Heart left ventricle (tissue), 16 donors: ENCODE data around the gene KLHL10. TPM values are rescaled to one million over a fixed set of nuclear protein-coding genes. Genes with fewer than 3 reads are reported as not detected.

ENCODE experiments used
- ATAC-seq, 4 donors: fragments of 200-7000 bp; cut with Tn5 transposase; one replicate each; pipeline ENCODE4 v1.9.1; 2020 to 2022; ENCODE audit warnings: moderate library complexity in 4 of 4, mild to moderate bottlenecking in 3 of 4, moderate number of reproducible peaks in 1 of 4
- DNase-seq, 5 donors: peaks; one replicate each; pipeline ENCODE4 v3.0.0-alpha.2; 2020
- H3K27ac ChIP-seq, 12 donors: fragments of 200-600 bp; sonication (generic) in 4 of 12; one replicate each; pipeline versions ENCODE4 v1.5.0 to v1.8.0; 2016 to 2022; ENCODE audit warnings: mild to moderate bottlenecking in 2 of 12
- H3K27me3 ChIP-seq, 9 donors: fragments of 200-600 bp; sonication (generic) in 2 of 9; one replicate each; pipeline versions ENCODE4 v1.5.1 to v1.8.0; 2016 to 2022; ENCODE audit warnings: mild to moderate bottlenecking in 3 of 9
- H3K36me3 ChIP-seq, 9 donors: fragments of 200-600 bp; sonication (generic) in 2 of 9; one replicate each; pipeline versions ENCODE4 v1.5.0 to v1.8.0; 2018 to 2022; ENCODE audit warnings: mild to moderate bottlenecking in 2 of 9
- H3K4me1 ChIP-seq, 12 donors: fragments of 200-600 bp; sonication (generic) in 4 of 12; one replicate each; pipeline versions ENCODE4 v1.5.0 to v1.8.0; 2016 to 2022; ENCODE audit warnings: mild to moderate bottlenecking in 3 of 12
- H3K4me3 ChIP-seq, 12 donors: fragments of 200-600 bp; sonication (generic) in 4 of 12; one replicate each; pipeline versions ENCODE4 v1.5.0 to v1.8.0; 2017 to 2022; ENCODE audit warnings: mild to moderate bottlenecking in 9 of 12, moderate library complexity in 4 of 12
- H3K9me3 ChIP-seq, 12 donors: fragments of 200-600 bp; sonication (generic) in 4 of 12; one replicate each; pipeline versions ENCODE4 v1.5.0 to v1.8.0; 2016 to 2022; ENCODE audit warnings: mild to moderate bottlenecking in 1 of 12
- POLR2A ChIP-seq, 2 donors: fragments of 450-650 bp; IDR thresholded peaks; one replicate each; pipeline ENCODE4 v1.6.1; 2017; ENCODE audit warnings: antibody characterized with exemption in 2 of 2, mild to moderate bottlenecking in 2 of 2, moderate library complexity in 2 of 2
- WGBS, 4 donors: extraction: QIAGEN DNeasy Blood & Tissue Kit in 2 of 4; methylation state at CpG; one replicate each; pipeline versions ENCODE4 v1.1.5 to v1.1.7; 2013 to 2018; 5-methylcytosine and 5-hydroxymethylcytosine counted together
- intact Hi-C, 10 donors: fragments of 100-400 bp; cut with DNase I; formaldehyde crosslinking; loops; one replicate each; pipeline versions ENCODE4 v1.11.1 to v1.14.2; 2022
- polyA plus RNA-seq, 2 donors: library from polyadenylated mRNA; stranded (reverse); fragments of 200-250 nt; gene quantifications; one replicate each; pipeline ENCODE4 v1.2.3, GENCODE V29; 2013
- total RNA-seq, 9 donors: library from RNA; depleted of rRNA in 2 of 9; stranded (reverse); fragments of >200 nt in 2 of 9; fragmentation: NEBNext Ultra II Directional in 3 of 9; extraction: Animal tissue kit (Norgen Biotek cat#: 25700) in 3 of 9; gene quantifications; one replicate each; pipeline versions ENCODE4 v1.1.0 to v1.2.4, GENCODE V29; 2016 to 2023
- TF ChIP-seq, protein P1 (sequence below), 12 donors: fragments of 200-600 bp; sonication (generic) in 4 of 12; IDR thresholded peaks; one replicate each; pipeline versions ENCODE4 v1.5.0 to v1.8.0; 2018 to 2022; ENCODE audit warnings: antibody characterized with exemption in 12 of 12, mild to moderate bottlenecking in 5 of 12
- donor health status: ischemic (EF 13 %, LVEDD 7.1; RV severe dilation, severe dysfunction).
- donor health status: healthy with polysubstance abuse.
- donor health status: DM: no; HTN: yes; CAD: no.
- donor health status: DM: no; HTN: no; CAD: no.
- donor health status: ischemic (EF 25% LVEDD 6.9; RV normal size, moderate dysfunction).
- donor health status: ischemic (EF 25% LVEDD 5.7; RV mildly dilated, moderate dysfunction).
- donor health status: healthy.
- donor health status: DM: yes; HTN: yes; CAD: no.
- donor health status: ischemic (EF 35%, LVEDD 5.7; RV mildly dilated, moderate dysfunction).
- donor health status: nonischemic (EF 11% LVEDD 7.7; RV severe dilation, severe dysfunction).
- donor health status: DM: yes; HTN: yes; CAD: no.
- donor health status: PGD.
- donor health status: ischemic (EF 29% LVEDD 5.4; RV normal size, mild dysfunction).
- donor health status: nonischemic (EF 23%, LVEDD 6.1; RV moderate dilation, normal function).

The KLHL10 gene
- total and polyA plus RNA-seq, 11 donors, result 0.08 to 0.10 TPM; not detected in 9

DNA sequence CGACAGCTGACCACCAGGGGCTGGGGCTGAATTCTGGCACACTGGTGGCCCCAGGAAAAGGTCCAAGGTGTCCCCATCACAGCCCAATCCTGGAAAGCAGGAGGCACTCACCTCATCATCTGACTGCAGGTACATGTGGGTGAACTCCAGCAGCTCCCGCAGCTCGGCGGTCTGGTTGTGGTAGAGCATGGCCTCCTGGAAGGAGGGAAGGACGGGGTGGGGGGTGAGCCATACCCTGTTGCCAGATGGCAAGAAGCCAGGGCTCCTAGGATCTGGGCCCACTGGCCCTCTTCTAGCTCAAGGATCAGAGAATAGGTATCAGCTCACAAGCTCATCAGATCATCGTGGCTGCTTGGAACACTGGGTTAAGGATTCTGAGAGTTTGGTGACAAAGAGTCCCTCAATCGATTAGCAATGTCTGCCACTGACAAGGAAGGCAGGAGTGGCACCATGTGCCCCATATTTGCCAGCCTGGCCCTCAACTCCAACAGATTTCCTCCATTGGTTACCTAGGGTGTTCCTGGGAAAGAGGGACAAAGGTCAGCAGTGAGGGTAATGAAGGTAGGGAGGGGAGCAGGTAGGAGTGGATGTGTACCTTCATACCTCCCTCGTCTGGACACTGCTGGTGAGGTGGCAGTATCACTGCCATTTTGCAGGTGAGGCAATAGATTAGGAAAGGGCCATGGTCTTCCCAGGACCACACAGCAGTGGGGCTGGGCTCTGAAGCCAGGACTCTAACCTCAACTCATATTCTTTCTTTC is 30.8 kb upstream of the KLHL10 start:
- Histone ChIP-seq H3K27ac (no peak overlapping the region), H3K36me3 (peaks cover 0 to 7% (median 0%) of the 10 kb centered on the region in 9 donors), H3K4me3 (no peak overlapping the region), H3K9me3 (no peaks in the 10 kb centered on the region), H3K4me1 (peaks cover 0 to 22% (median 13%) of the 10 kb centered on the region in 12 donors), H3K27me3 (peaks cover 0 to 3% (median 0%) of the 10 kb centered on the region in 9 donors)
- ATAC-seq (no peak), DNase-seq (no peak)
- TF ChIP-seq, protein P1, sequence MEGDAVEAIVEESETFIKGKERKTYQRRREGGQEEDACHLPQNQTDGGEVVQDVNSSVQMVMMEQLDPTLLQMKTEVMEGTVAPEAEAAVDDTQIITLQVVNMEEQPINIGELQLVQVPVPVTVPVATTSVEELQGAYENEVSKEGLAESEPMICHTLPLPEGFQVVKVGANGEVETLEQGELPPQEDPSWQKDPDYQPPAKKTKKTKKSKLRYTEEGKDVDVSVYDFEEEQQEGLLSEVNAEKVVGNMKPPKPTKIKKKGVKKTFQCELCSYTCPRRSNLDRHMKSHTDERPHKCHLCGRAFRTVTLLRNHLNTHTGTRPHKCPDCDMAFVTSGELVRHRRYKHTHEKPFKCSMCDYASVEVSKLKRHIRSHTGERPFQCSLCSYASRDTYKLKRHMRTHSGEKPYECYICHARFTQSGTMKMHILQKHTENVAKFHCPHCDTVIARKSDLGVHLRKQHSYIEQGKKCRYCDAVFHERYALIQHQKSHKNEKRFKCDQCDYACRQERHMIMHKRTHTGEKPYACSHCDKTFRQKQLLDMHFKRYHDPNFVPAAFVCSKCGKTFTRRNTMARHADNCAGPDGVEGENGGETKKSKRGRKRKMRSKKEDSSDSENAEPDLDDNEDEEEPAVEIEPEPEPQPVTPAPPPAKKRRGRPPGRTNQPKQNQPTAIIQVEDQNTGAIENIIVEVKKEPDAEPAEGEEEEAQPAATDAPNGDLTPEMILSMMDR (IDR thresholded peaks at IDR 0.05), result no peak
- no peak for TF ChIP-seq POLR2A (IDR thresholded peaks at IDR 0.05)
- intact Hi-C loops, result no loop called here
- WGBS, 4 donors, result 87 to 92% (median 90%) methylated on average over 6 to 8 of the region's 8 CpGs

DNA sequence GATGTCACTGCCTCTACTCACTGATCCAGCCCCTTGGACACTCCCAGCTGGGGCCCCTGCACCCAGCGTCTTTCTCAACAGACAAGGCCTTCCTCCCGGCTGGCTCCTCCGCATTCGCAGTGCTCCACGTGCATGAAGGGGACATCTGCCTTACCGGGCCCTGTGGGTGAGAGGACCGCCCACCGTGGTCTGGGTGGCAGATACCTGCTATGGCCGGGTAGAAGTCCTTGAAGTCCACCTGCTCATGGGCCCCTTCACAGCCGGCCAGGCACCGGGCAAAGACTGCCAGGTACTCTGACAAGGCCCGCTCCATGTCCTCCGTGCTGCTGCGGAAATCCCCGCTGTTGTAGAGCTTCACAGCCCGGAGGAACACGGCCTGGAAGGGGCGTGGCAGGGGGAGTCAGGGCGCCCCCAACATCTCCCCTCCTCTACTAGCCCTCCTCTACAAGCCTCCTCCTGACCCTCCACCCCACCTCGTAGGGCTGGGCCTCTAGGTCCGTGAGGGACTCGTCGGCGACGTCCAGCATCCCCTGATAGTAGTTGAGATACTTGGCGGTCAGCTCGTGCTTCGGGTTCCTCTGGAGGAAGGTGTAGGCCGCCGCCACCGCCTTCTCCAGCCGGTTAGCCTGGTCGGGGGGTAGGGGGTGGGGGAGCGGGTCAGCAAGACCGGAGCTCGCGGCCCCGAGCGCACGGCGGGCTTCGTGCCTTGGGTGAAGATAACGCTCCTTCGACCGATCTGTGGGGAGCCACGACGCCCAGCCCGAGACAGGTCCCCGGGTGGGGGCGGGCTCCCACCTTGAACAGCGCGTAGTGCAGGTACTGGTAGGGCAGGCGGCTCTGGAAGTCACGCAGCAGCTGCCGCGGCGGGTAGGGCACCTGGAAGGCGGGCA is 26.7 kb upstream of the KLHL10 start:
- H3K27me3 ChIP-seq, result peaks cover 0 to 9% (median 0%) of the 10 kb centered on the region in 9 donors
- no peak for ATAC-seq
- WGBS, 4 donors, result 29 to 77% (median 36%) methylated on average over 18 to 58 of the region's 58 CpGs
- H3K4me1 ChIP-seq, result peaks cover 0 to 36% (median 18%) of the 10 kb centered on the region in 12 donors
- H3K9me3 ChIP-seq, result no peaks in the 10 kb centered on the region
- peaks cover 0 to 6% (median 0%) of the 10 kb centered on the region in 9 donors for H3K36me3 ChIP-seq
- TF ChIP-seq, protein P1 (IDR thresholded peaks at IDR 0.05), result no peak
- TF ChIP-seq POLR2A (IDR thresholded peaks at IDR 0.05), result no peak
- peak overlapping the region; percentile 62 to 93 (median 67) for H3K4me3 ChIP-seq
- H3K27ac ChIP-seq, result peak overlapping the region in 11 of 12 donors; percentile 42 to 84 (median 68)
- intact Hi-C loops, result loop anchor here in 1 of 10 donors (10.0 kb wide), 1 partner anchor 74 kb away; no protein-coding TSS in a partner anchor
- DNase-seq, result no peak

DNA sequence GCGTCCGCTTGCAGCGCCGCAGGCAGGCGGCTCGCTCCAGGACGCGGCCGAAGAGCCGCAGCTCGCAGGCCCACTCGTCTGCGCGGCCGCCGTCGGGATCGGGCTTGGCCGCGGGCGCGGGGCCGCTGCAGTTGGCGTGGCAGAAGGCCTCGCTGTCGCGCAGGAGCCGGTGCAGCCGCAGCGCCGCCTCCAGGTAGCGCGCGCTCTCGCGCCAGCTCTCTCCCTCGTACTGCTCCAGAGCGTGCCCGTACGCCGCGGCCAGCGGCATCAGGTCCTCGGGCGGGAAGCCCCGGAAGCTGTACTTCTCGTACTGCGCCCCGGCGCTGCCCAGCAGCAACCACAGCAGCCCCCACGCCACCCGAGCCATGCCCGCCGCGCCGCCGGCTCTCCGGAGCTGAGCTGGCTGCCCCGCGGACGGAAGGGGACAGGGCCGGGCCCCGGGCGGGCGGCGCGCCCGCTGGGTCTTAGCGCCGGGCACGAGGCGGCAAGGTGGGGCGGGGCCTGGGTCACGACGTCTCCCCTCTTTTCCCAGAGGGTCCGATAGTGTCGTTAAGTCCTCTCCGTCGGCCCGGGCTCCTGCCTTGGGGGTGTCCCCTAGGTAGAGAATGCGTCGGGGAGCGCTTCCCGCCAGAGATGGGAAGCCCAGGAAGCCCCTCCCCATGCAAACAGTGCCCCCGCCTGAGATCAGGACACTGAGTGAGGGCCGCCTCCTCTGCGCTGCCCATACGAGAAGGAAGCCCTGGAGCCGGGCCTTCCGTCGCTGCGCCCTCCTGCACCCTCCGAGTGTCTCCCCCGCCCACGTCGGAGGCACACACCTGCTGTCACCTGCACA is 25.9 kb upstream of the KLHL10 start, which contains the start of gene P3H4:
TSS of gene P3H4 (minus strand) at position 401 of the 832 bp plus-strand sequence. CDS start at position 367, 34 bp downstream.
- H3K27ac ChIP-seq, result peak within 1 kb of the TSS in 11 of 12 donors; percentile 42 to 84 (median 68)
- intact Hi-C loops, result loop anchor here in 2 of 10 donors (2.0 to 10.0 kb wide), 2 partner anchors 23 to 73 kb away; no protein-coding TSS in a partner anchor
- peak; percentile 28 to 87 (median 80) for ATAC-seq
- no peaks in the 10 kb centered on the region for H3K9me3 ChIP-seq
- 0 to 1% (median 1%) methylated on average over 22 to 96 of the region's 96 CpGs for WGBS, 4 donors
- peak within 1 kb of the TSS; percentile 62 to 93 (median 67) for H3K4me3 ChIP-seq
- DNase-seq, result peak; percentile 74 to 87 (median 77)
- peaks cover 0 to 9% (median 0%) of the 10 kb centered on the region in 9 donors for H3K27me3 ChIP-seq
- TF ChIP-seq POLR2A (IDR thresholded peaks at IDR 0.05), result peak in 1 of 2 donors; percentile 53
- TF ChIP-seq, protein P1 (IDR thresholded peaks at IDR 0.05), result peak; percentile 42 to 89 (median 72)
- H3K36me3 ChIP-seq, result peaks cover 0 to 3% (median 0%) of the 10 kb centered on the region in 9 donors
- H3K4me1 ChIP-seq, result peaks cover 0 to 36% (median 18%) of the 10 kb centered on the region in 12 donors
